ENCODE data around the gene KCNJ11.
A peak's percentile ranks its signal among the peaks of the same experiment; 100 is the strongest.

Gene KCNJ11

GRCh38 chr11:17368551-17368950, 19.9 kb downstream of the KCNJ11 start:
- no peak for TF ChIP-seq CTCF (conservative IDR thresholded peaks at IDR 0.05; ENCODE audit: low read length)
- no peak for DNase-seq (ENCODE audit: low read depth)

GRCh38 chr11:17366495-17366894, 22.0 kb downstream of the KCNJ11 start:
- no peak overlapping the region for H3K4me3 ChIP-seq (ENCODE audit: low read length)
- TF ChIP-seq CTCF (conservative IDR thresholded peaks at IDR 0.05; ENCODE audit: low read length), result no peak
- no peak for DNase-seq (ENCODE audit: low read depth)

More at GRCh38 chr11:17368551-17368950, 19.9 kb downstream of the KCNJ11 start:
- H3K4me3 ChIP-seq (ENCODE audit: low read length), result no peak overlapping the region

- peak; percentile 68 for DNase-seq (ENCODE audit: low read depth)
- H3K4me3 ChIP-seq (ENCODE audit: low read length), result peak overlapping the region; percentile 68; the same call in 1 of the 2 replicates
- peak; percentile 77 for TF ChIP-seq CTCF (conservative IDR thresholded peaks at IDR 0.05; ENCODE audit: low read length)
These were observed 33.9 kb downstream of the KCNJ11 start for GRCh38 chr11:17354601-17354991.

- DNase-seq (ENCODE audit: low read depth), result no peak
- peak overlapping the region; percentile 68 for H3K4me3 ChIP-seq (ENCODE audit: low read length)
- no peak for TF ChIP-seq CTCF (conservative IDR thresholded peaks at IDR 0.05; ENCODE audit: low read length)
These were observed 34.4 kb downstream of the KCNJ11 start for GRCh38 chr11:17353821-17354600.

GRCh38 chr11:17352950-17353820, 35.3 kb downstream of the KCNJ11 start:
- no peak for TF ChIP-seq CTCF (conservative IDR thresholded peaks at IDR 0.05; ENCODE audit: low read length)
- DNase-seq (ENCODE audit: low read depth), result peak; percentile 76
- peak overlapping the region; percentile 68 for H3K4me3 ChIP-seq (ENCODE audit: low read length)

GRCh38 chr11:17351510-17352176, 36.8 kb downstream of the KCNJ11 start, which contains the start of gene NCR3LG1:
Gene NCR3LG1 (plus strand): TSS chr11:17351800. CDS start chr11:17351970, 170 bp downstream.
- DNase-seq (ENCODE audit: low read depth), result peak; percentile 49
- no peak for TF ChIP-seq CTCF (conservative IDR thresholded peaks at IDR 0.05; ENCODE audit: low read length)
- H3K4me3 ChIP-seq (ENCODE audit: low read length), result peak within 1 kb of the TSS; percentile 68

Measured in AG10803 (cell line).